CD4-positive, alpha-beta T cell treated with Interleukin-17A for 4 hours (primary cell): ENCODE results near the gene PNRC2.
"Not testable (repeated sequence)": the region's sequence is repeated elsewhere in the genome, so short reads cannot be mapped to it uniquely, and the experiment has no call there.

Source experiments
- DNase-seq: peaks from one replicate; pipeline ENCODE4 v3.0.0-alpha.2; 2020; ENCODE audit warnings: mixed read lengths

The PNRC2 gene

DNA sequence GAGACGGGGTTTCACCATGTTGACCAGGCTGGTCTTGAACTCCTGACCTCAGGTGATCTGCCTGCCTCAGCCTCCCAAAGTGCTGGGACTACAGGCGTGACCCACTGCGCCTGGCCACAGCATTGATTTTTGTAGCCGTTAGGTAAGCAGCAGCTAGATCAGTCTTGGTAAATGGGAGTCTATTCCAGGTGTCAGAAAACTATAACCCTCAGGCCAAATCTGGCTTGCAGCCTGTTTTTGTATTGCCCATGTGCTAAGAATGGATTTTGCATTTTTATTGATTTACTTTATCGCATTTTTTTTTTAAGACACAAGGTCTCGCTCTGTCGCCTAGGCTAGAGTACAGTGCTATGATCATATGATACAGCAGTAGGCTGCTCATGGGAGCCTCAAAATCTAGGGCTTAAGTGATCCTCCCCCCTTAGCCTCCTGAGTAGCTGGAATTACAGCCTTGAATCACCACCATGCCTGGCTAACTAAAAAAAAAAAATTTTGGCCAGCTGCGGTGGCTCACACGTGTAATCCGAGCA is 37.1 kb downstream of the PNRC2 start:
- DNase-seq: no peak

DNA sequence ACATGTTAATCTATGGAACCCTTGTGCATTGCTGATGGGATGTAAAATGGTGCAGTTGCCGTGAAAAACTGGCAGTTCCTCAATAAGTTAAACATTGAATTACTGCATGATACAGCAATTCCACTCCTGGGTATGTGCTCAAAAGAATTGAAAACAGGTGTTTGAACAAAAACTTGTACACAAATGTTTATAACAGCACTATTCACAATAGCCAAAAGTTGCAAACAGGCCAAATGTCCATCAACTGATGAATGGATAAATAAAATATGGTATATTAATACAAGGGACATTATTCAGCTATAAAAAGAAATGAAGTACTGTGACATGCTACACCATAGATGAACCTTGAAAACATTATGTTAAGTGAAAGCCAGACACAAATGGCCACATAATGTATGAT is 38.2 kb downstream of the PNRC2 start:
- no peak for DNase-seq

DNA sequence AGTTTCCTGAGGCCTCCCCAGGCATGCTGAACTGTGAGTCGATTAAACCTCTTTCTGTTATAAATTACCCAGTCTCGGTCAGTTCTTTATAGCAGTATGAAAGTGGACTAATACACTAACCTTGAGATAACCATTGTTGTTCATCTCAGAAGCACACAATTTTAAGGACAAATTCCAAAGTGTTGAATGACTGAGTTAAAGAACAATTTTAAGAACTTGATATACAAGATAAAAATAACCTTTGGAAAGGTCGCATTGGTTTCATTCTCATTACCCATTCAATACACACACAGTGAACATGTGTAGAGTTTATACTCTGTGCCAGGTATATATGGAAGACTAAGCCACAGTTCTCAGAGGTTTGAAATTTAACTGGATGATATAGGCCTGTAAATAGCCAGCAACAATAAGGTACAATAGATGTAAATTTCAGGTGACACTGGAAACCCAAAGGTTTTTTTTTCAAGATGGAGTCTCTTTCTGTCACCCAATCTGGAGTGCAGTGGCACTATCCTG is 39.6 kb downstream of the PNRC2 start:
- no peak for DNase-seq

DNA sequence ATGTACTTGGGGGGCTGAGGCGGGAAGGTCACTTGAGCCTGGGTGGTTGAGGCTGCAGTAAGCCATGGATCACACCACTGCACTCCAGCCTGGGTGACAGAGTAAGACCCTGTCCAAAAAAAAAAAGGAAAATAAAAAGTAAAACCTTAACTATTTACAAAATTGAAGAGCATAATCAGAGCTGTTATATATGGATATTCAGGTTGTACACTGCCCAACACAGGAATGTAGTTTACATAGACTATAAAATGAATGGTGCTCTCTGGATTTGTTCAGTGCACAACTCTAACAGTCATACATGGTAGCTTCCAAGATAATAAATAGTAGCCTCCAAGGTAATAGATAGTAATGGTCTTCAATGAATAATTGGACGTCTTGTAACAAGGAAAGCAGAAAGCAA is 43.1 kb downstream of the PNRC2 start:
- no peak for DNase-seq

DNA sequence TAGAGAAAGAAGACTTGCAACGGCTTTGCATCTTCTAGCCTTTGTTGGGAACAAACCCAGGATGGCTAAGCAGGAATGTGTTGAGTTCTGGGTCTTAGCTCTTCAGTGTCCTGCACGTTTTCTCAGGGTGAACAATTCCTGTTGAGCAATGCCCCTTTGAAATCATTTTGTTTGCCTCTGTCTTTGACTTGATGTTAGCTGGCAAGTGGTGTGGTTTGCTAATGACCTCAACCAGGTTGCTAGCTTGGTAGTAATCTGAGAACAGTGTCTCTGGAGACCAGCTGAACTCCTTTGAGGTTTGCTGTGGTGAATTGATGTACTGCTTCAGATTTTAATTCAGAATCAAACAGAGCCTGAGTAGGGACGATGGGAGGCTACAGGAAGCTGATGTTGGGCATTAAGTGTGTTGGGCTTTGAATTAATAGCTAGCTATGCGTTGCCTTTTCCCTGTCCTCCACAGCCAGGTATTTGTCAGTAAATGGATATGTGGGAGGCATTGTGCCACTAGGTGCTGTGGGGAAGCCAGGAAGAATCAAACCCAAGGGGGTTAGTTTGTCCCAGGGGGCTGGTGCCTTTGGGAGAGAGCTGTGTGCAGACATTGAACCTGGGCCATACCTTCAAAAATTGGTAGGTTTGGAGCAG is 43.8 kb downstream of the PNRC2 start:
- no peak for DNase-seq

DNA sequence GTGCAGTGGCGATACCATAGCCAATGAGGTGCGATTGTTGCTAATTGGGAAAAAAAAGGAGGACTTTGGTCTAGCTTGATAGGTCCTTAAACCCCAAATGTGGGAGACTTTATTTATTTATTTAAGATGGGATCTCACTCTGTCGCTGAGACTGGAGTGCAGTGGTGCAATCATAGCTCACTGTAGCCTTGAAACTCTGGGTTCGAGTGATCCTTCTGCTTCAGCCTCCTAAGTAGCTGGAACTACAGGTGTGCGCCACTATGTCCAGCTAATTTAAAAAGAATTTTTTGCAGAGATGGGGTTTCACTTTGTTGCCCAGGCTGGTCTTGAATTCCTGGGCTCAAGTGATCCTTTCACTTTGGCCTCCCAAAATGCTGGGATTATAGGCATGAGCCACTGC is 44.5 kb downstream of the PNRC2 start:
- DNase-seq: no peak

DNA sequence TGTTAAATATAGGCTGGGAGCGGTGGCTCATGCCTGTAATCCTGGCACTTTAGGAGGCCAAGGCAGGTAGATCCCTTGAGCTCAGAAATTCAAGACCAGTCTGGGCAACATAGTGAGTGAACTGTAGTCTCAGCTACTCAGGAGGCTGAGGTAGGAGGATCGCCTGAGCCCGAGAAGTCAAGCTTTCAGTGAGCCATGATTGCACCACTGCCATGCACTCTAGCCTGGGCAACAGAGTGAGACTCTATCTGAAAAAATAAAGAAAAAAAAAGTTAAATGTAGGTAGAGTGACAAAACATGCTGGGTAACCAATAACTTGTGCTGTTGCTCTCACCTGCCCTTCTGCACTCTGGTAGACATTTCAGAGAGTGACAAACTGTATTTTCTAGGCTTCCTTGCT is 45.5 kb downstream of the PNRC2 start:
- no peak for DNase-seq

DNA sequence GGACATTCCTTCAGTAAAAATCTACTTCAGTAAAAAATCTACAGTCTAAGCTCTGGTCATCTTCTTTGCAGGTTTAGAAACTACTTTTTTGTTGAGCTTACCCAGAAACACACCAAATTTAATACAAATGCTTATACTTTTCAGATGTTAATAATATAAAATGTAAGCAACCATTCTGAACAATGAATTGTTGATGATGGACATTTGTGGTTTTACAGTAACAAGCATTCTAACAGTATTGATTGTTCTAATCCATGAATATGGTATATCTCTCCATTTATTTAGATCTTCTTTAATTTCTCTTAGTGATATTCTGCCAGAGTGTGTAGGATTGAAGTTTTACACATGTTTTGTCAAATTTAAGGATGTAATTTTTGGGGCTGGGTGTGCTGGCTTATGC is 47.5 kb downstream of the PNRC2 start:
- DNase-seq: no peak

DNA sequence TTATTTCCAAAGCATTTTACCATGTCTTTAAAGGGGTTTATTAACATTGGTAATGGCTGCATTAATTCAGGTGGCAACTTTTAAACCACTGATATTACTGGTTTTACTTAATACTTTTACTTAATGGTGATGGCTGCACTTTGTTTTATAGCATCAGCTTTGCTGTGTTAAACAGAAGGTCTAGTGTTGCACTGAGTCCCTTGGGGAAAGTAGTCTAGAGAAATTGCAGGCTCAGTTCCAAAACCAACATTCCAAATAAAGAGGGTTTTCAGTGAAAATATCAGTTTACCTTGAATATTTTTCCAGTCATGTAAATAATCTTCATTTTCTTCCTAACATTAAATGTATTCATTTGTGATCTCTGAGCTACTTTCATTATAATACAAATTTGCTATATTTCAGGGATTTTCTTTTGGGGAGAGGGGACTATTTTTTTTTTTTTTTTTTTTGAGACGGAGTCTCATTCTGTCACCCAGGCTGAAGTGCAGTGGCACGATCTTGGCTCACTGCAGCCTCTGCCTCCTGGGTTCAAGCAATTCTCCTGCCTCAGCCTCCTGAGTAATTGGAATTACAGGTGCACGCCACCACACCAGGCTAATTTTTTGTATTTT is 49.1 kb downstream of the PNRC2 start:
- not testable (repeated sequence) for DNase-seq

DNA sequence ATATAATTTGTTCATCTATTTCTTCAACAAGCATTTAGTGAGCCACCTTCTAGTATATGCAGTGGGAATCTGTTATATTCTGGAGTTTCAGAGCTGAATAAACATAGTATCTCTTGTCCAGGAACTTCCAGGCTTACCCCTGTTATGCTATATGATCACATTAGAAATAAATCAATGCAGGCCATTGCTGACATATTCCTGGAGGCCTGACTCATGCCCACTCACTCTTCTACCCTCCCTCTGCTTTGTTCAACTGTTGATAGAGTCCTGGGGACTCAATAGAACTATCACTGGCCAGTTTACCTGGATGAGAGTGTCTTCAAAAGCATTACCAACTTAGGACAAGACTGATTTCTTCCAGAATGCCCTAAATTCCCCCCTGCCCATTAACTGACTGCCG is 49.8 kb downstream of the PNRC2 start:
- DNase-seq: no peak

DNA sequence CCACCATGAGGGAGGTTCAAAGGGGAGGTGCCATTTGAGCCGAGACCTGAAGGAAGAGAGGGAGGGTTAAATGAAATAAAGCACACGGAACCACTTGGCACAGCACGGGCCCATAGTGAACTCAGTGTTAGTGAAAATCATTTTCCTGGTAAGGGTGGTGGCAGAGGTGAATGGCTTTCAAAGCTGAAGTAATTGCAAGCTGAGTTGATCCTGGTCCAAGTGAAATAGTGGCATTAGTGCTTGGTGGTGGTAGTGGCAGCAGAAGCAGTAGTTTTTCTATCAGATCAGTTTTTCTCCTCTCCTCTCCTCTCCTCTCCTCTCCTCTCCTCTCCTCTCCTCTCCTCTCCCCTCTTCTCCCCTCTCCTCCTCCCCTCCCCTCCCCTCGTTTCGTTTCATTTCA is 51.0 kb downstream of the PNRC2 start:
- DNase-seq: no peak

DNA sequence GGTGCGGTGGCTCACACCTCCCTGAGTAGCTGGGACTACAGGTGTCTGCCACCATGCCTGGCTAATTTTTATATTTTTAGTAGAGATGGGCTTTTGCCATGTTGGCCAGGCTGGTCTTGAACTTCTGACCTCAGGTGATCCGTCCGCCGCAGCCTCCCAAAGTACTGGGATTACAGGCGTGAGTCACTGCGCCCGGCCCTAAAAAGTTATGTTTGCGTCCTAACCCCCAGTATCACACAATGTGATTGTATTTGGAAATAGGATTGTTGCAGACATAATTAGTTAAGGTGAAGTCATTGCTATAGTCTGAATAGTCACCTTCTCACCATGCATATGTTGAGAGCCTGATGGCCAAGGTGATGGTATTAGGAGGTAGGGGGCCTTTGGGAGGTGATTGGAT is 53.2 kb downstream of the PNRC2 start:
- not testable (repeated sequence) for DNase-seq
